HCT116 (cell line): ENCODE data around the gene ZFHX3. TPM values are rescaled to one million over a fixed set of nuclear protein-coding genes. Genes with fewer than 3 reads are reported as not detected.

Source experiments
- ATAC-seq: fragments of 200-7000 bp; cut with Tn5 transposase; 2 replicates; pipeline ENCODE4 v1.9.1; 2020; ENCODE audit warnings: mild to moderate bottlenecking, moderate library complexity
- BruUV-seq: library from RNA; stranded (reverse); fragments of 400-500 nt; replicated peaks from 2 replicates; lab custom pipeline; 2021; lab: Mats Ljungman, UMichigan
- CTCF ChIA-PET: fragments of 300-600 bp; sonication (Branson Sonifier 250); formaldehyde crosslinking; loops from one replicate; lab custom pipeline; 2021; ENCODE audit warnings: antibody characterized with exemption; lab: Charles Lee
- POLR2A ChIA-PET: fragments of 300-600, 350-600 bp; sonication (Branson Sonifier 250); formaldehyde crosslinking; loops from one replicate; lab custom pipeline; 2021; ENCODE audit warnings: antibody characterized with exemption; lab: Charles Lee
- RAD21 ChIA-PET, 2 experiments: fragments of 300-600 bp; sonication (Branson Sonifier 250); formaldehyde crosslinking; loops; one replicate each; lab custom pipeline; 2023; ENCODE audit warnings: low total read pairs in 2 of 2; ENCODE audit not compliant: uncharacterized antibody in 2 of 2, unreplicated experiment in 2 of 2, low non-redundant PET in 1 of 2; lab: Charles Lee
- DNase-seq: peaks from one replicate; pipeline ENCODE4 v3.0.0-alpha.2; 2010; ENCODE audit warnings: low read depth, low spot score
- H2AFZ ChIP-seq: fragments of 200-600 bp; shearing (Covaris generic), sonication (generic); 2 replicates; pipeline ENCODE4 v1.6.1; 2017; ENCODE audit warnings: low read depth, mixed run types, mixed read lengths, antibody characterized with exemption, low read length; ENCODE audit not compliant: poor library complexity, severe bottlenecking
- H3K27ac ChIP-seq: 2 replicates; pipeline ENCODE4 v1.5.1; 2012; ENCODE audit warnings: low read depth, low read length
- H3K27me3 ChIP-seq: fragments of 200-600 bp; sonication (generic); 2 replicates; pipeline ENCODE4 v1.6.1; 2016; ENCODE audit warnings: mixed run types, low read length, mixed read lengths; ENCODE audit not compliant: insufficient read depth
- H3K36me3 ChIP-seq, 2 experiments: fragments of 200-500 bp in 1 of 2; fragments of 200-600 bp in 1 of 2; sonication (Bioruptor generic) in 1 of 2; sonication (generic) in 1 of 2; 2 replicates each; pipeline versions ENCODE4 v1.5.1 to v1.6.1; 2014 to 2016; ENCODE audit warnings: low read length in 2 of 2, inconsistent platforms in 1 of 2, mixed read lengths in 1 of 2, mixed run types in 1 of 2; ENCODE audit not compliant: insufficient read depth in 2 of 2, control insufficient read depth in 1 of 2
- H3K4me1 ChIP-seq, 2 experiments: fragments of 200-600 bp in 1 of 2; sonication (generic) in 1 of 2; 2 replicates each; pipeline versions ENCODE4 v1.5.1 to v1.6.1; 2012 to 2017; ENCODE audit warnings: low read length in 2 of 2, inconsistent platforms in 1 of 2, mild to moderate bottlenecking in 1 of 2, mixed read lengths in 1 of 2, mixed run types in 1 of 2, moderate library complexity in 1 of 2; ENCODE audit not compliant: insufficient read depth in 2 of 2, control insufficient read depth in 1 of 2
- H3K4me2 ChIP-seq: fragments of 200-600 bp; sonication (generic); 2 replicates; pipeline ENCODE4 v1.6.1; 2017; ENCODE audit warnings: mixed run types, low read length, mixed read lengths
- H3K4me3 ChIP-seq, 2 experiments: fragments of 200-600 bp in 1 of 2; sonication (generic) in 1 of 2; replicated peaks in 1 of 2; 2 replicates each; pipeline ENCODE4 v1.5.1; 2011 to 2016; ENCODE audit warnings: low read length in 2 of 2, control low read depth in 1 of 2, low read depth in 1 of 2, mild to moderate bottlenecking in 1 of 2, mixed read lengths in 1 of 2, mixed run types in 1 of 2
- H3K79me2 ChIP-seq: fragments of 200-600 bp; sonication (generic); 2 replicates; pipeline ENCODE4 v1.6.1; 2017; ENCODE audit warnings: mild to moderate bottlenecking, mixed run types, low read length, moderate library complexity, mixed read lengths; ENCODE audit not compliant: insufficient read depth
- H3K9ac ChIP-seq: fragments of 200-600 bp; sonication (generic); 2 replicates; pipeline ENCODE4 v1.6.1; 2016; ENCODE audit warnings: low read length, mixed read lengths
- H3K9me2 ChIP-seq: fragments of 200-600 bp; sonication (generic), shearing (Covaris generic); 2 replicates; pipeline ENCODE4 v1.6.1; 2017; ENCODE audit warnings: mixed run types, mild to moderate bottlenecking, moderate library complexity; ENCODE audit not compliant: insufficient read depth
- H3K9me3 ChIP-seq, 2 experiments: fragments of 200-500 bp in 1 of 2; fragments of 200-600 bp in 1 of 2; sonication (Bioruptor generic) in 1 of 2; sonication (generic) in 1 of 2; 2 replicates each; pipeline ENCODE4 v1.6.1; 2014 to 2017; ENCODE audit warnings: low read length in 2 of 2, mixed read lengths in 2 of 2, inconsistent platforms in 1 of 2, low read depth in 1 of 2, mild to moderate bottlenecking in 1 of 2, mixed run types in 1 of 2, moderate library complexity in 1 of 2; ENCODE audit not compliant: control insufficient read depth in 1 of 2, insufficient read depth in 1 of 2
- H4K20me1 ChIP-seq: fragments of 200-600 bp; sonication (generic), shearing (Covaris generic); 2 replicates; pipeline ENCODE4 v1.6.1; 2017; ENCODE audit warnings: mixed run types, mild to moderate bottlenecking, moderate library complexity; ENCODE audit not compliant: insufficient read depth
- CBX3 ChIP-seq: IDR thresholded peaks from 2 replicates; pipeline ENCODE4 v1.6.1; 2012; ENCODE audit warnings: low read depth
- CEBPB ChIP-seq: IDR thresholded peaks from 2 replicates; pipeline ENCODE4 v1.6.1; 2012; ENCODE audit warnings: low read depth
- CTCF ChIP-seq, 3 experiments: fragments of 200-600 bp in 1 of 3; sonication (generic) in 1 of 3; IDR thresholded peaks in 2 of 3; conservative IDR thresholded peaks in 1 of 3; 2 replicates each; pipeline ENCODE4 v1.5.1; 2012 to 2017; ENCODE audit warnings: low read depth in 2 of 3, low read length in 2 of 3, antibody characterized with exemption in 1 of 3, borderline replicate concordance in 1 of 3, control low read depth in 1 of 3, mild to moderate bottlenecking in 1 of 3, mixed read lengths in 1 of 3, mixed run types in 1 of 3, moderate library complexity in 1 of 3; ENCODE audit not compliant: insufficient read depth in 1 of 3
- EGR1 ChIP-seq: IDR thresholded peaks from 2 replicates; pipeline ENCODE4 v1.6.1; 2012; ENCODE audit warnings: low read depth
- ELF1 ChIP-seq: IDR thresholded peaks from 2 replicates; pipeline ENCODE4 v1.6.1; 2012; ENCODE audit warnings: low read depth, borderline replicate concordance
- EZH2phosphoT487 ChIP-seq: fragments of 200-600 bp; IDR thresholded peaks from 2 replicates; pipeline ENCODE4 v1.6.1; 2018; ENCODE audit warnings: antibody characterized with exemption, borderline replicate concordance
- JUND ChIP-seq: IDR thresholded peaks from 2 replicates; pipeline ENCODE4 v1.6.1; 2012
- MAX ChIP-seq: IDR thresholded peaks from 2 replicates; pipeline ENCODE4 v1.6.1; 2012
- POLR2A ChIP-seq: IDR thresholded peaks from 2 replicates; pipeline ENCODE4 v1.7.0; 2011; ENCODE audit warnings: borderline replicate concordance; ENCODE audit not compliant: insufficient read depth, insufficient read length; ENCODE audit errors: extremely low read depth
- POLR2AphosphoS5 ChIP-seq: IDR thresholded peaks from 2 replicates; pipeline ENCODE4 v1.6.1; 2011; ENCODE audit warnings: mild to moderate bottlenecking, low read depth, low read length, moderate library complexity
- RAD21 ChIP-seq: IDR thresholded peaks from 2 replicates; pipeline ENCODE4 v1.6.1; 2012; ENCODE audit warnings: low read depth, mild to moderate bottlenecking
- SIN3A ChIP-seq: IDR thresholded peaks from 2 replicates; pipeline ENCODE4 v1.6.1; 2012; ENCODE audit warnings: low read depth
- SRF ChIP-seq: IDR thresholded peaks from 2 replicates; pipeline ENCODE4 v1.6.1; 2012; ENCODE audit warnings: low read depth
- ZBTB33 ChIP-seq: IDR thresholded peaks from 2 replicates; pipeline ENCODE4 v1.6.1; 2011; ENCODE audit warnings: mild to moderate bottlenecking, low read length, moderate library complexity; ENCODE audit not compliant: insufficient replicate concordance; ENCODE audit errors: extremely low read depth
- ZFX ChIP-seq: fragments of 450-650 bp; IDR thresholded peaks from 2 replicates; pipeline ENCODE4 v1.6.1; 2017
- intact Hi-C: fragments of 100-400 bp; cut with micrococcal nuclease; formaldehyde crosslinking; loops from 2 replicates; pipeline ENCODE4 v1.10.0; 2022
- total RNA-seq: library from RNA; stranded (reverse); gene quantifications from one replicate; pipeline ENCODE4 v1.2.1, GENCODE V29; 2021; ENCODE audit not compliant: unreplicated experiment

Gene ZFHX3
- total RNA-seq, 1 experiment from 2014 or later = 6.3 TPM

- intact Hi-C loops = no loop called here
- ChIA-PET RAD21 (no interaction called here), CTCF (no interaction called here)
- H3K27ac ChIP-seq = no peak overlapping the region
- H3K36me3 ChIP-seq = 0 out of 4 replicates have a peak, but pooled peaks cover 0 to 3% of the 10 kb centered on the region in 2 experiments
- H3K4me2 ChIP-seq = no peak overlapping the region
- no peaks in the 10 kb centered on the region for H3K9me3 ChIP-seq
- no peak overlapping the region for H3K4me3 ChIP-seq
- H2AFZ ChIP-seq = no peak overlapping the region
- no peaks in the 10 kb centered on the region for H3K27me3 ChIP-seq
- no peaks in the 10 kb centered on the region for H3K79me2 ChIP-seq
- DNase-seq = no peak
- no peaks in the 10 kb centered on the region for H4K20me1 ChIP-seq
- peaks cover 0 to 11% of the 10 kb centered on the region in 2 experiments; a peak in 2 of 4 replicates for H3K4me1 ChIP-seq
- no peaks in the 10 kb centered on the region for H3K9me2 ChIP-seq
- H3K9ac ChIP-seq = no peak overlapping the region
- ATAC-seq = no peak
- no TSS peak for BruUV-seq
- TF ChIP-seq EZH2phosphoT487 (no peak), JUND (no peak), MAX (no peak), SIN3A (no peak), CEBPB (no peak), CTCF (IDR thresholded peaks at IDR 0.05 in 2 of 3, conservative IDR thresholded peaks at IDR 0.05 in 1 of 3; ENCODE audit: borderline replicate concordance in 1 of 3, insufficient read depth in 1 of 3, low read depth in 2 of 3, low read length in 2 of 3) (no peak), POLR2A (no peak), CBX3 (no peak), POLR2AphosphoS5 (no peak), SRF (no peak), ZBTB33 (no peak), EGR1 (no peak), RAD21 (no peak), ZFX (no peak), ELF1 (no peak)
- TF ChIP-seq, all 23 proteins: peak for 0
- POLR2A ChIA-PET = no interaction called here
Observed at GRCh38 chr16:72889616-72890582, 158.0 kb downstream of the ZFHX3 start.
